HEK293 (cell line): ENCODE measurements around the gene RPS28.
A peak's percentile ranks its signal among the peaks of the same experiment; 100 is the strongest.

Source experiments
- CTCF ChIA-PET: fragments of 350-600 bp; formaldehyde crosslinking; extraction: SDS; loops from one replicate; lab custom pipeline; 2021; ENCODE audit warnings: antibody characterized with exemption; lab: Yijun Ruan, JAX
- POLR2A ChIA-PET: fragments of 300-600 bp; formaldehyde crosslinking; extraction: SDS; loops from one replicate; lab custom pipeline; 2020; ENCODE audit warnings: antibody characterized with exemption, inconsistent platforms; lab: Yijun Ruan, JAX
- H3K27ac ChIP-seq: fragments of 200-500 bp; sonication (Bioruptor generic); 2 replicates; pipeline ENCODE4 v1.5.1; 2014; ENCODE audit warnings: low read depth, low read length, control low read depth, inconsistent platforms; ENCODE audit errors: extremely low read depth
- H3K36me3 ChIP-seq, 2 experiments: fragments of 200-500 bp in 1 of 2; sonication (Bioruptor generic) in 1 of 2; 1 replicate in 1 of 2; 2 replicates in 1 of 2; pipeline ENCODE4 v1.5.1; 2014 to 2017; ENCODE audit warnings: inconsistent platforms in 2 of 2, low read length in 2 of 2; ENCODE audit not compliant: control insufficient read depth in 2 of 2, insufficient read depth in 1 of 2
- H3K4me1 ChIP-seq: fragments of 200-500 bp; sonication (Bioruptor generic); 2 replicates; pipeline ENCODE4 v1.5.1; 2014; ENCODE audit warnings: mild to moderate bottlenecking, low read length, inconsistent platforms; ENCODE audit not compliant: control insufficient read depth, insufficient read depth
- H3K4me3 ChIP-seq: 2 replicates; pipeline ENCODE4 v1.5.1; 2011; ENCODE audit warnings: low read depth, mild to moderate bottlenecking, control low read depth, low read length, moderate library complexity
- H3K9me3 ChIP-seq: fragments of 200-500 bp; sonication (Bioruptor generic); 2 replicates; pipeline ENCODE4 v1.5.1; 2014; ENCODE audit warnings: low read depth, low read length, inconsistent platforms; ENCODE audit not compliant: control insufficient read depth, insufficient read depth
- HOXC10 ChIP-seq: sonication (generic); formaldehyde crosslinking; IDR thresholded peaks from 2 replicates; pipeline ENCODE4 v1.8.1; 2023; ENCODE audit warnings: mild to moderate bottlenecking, missing genetic modification reagents
- IKZF3 ChIP-seq: fragments of 450-650 bp; IDR thresholded peaks from 2 replicates; pipeline ENCODE4 v1.5.0; 2018; ENCODE audit warnings: missing biosample characterization, mild to moderate bottlenecking, missing genetic modification characterization, moderate library complexity
- RBAK ChIP-seq: fragments of 450-650 bp; formaldehyde crosslinking; IDR thresholded peaks from 2 replicates; pipeline ENCODE4 v1.5.1; 2016; ENCODE audit warnings: missing biosample characterization, missing genetic modification characterization
- SCRT1 ChIP-seq: fragments of 450-650 bp; formaldehyde crosslinking; IDR thresholded peaks from 2 replicates; pipeline ENCODE4 v1.5.1; 2016; ENCODE audit warnings: missing biosample characterization, missing genetic modification characterization, borderline replicate concordance
- SP7 ChIP-seq: fragments of 450-650 bp; formaldehyde crosslinking; IDR thresholded peaks from 2 replicates; pipeline ENCODE4 v1.5.1; 2016; ENCODE audit warnings: missing biosample characterization, missing genetic modification characterization
- YY1 ChIP-seq: fragments of 450-650 bp; formaldehyde crosslinking; IDR thresholded peaks from 2 replicates; pipeline ENCODE4 v1.5.1; 2018; ENCODE audit warnings: missing biosample characterization, missing genetic modification characterization
- ZBTB17 ChIP-seq: fragments of 450-650 bp; formaldehyde crosslinking; IDR thresholded peaks from 2 replicates; pipeline ENCODE4 v1.5.1; 2016; ENCODE audit warnings: missing biosample characterization, missing genetic modification characterization
- ZIC2 ChIP-seq: fragments of 450-650 bp; formaldehyde crosslinking; IDR thresholded peaks from 2 replicates; pipeline ENCODE4 v1.5.1; 2016; ENCODE audit warnings: missing biosample characterization, missing genetic modification characterization
- ZNF140 ChIP-seq: fragments of 450-650 bp; formaldehyde crosslinking; IDR thresholded peaks from 2 replicates; pipeline ENCODE4 v1.5.1; 2016; ENCODE audit warnings: missing biosample characterization, missing genetic modification characterization
- ZNF23 ChIP-seq: fragments of 450-650 bp; formaldehyde crosslinking; IDR thresholded peaks from 2 replicates; pipeline ENCODE4 v1.5.1; 2016; ENCODE audit warnings: missing biosample characterization, missing genetic modification characterization, borderline replicate concordance
- ZNF248 ChIP-seq: fragments of 450-650 bp; formaldehyde crosslinking; IDR thresholded peaks from 2 replicates; pipeline ENCODE4 v1.5.1; 2017; ENCODE audit warnings: missing biosample characterization, missing genetic modification characterization
- ZNF266 ChIP-seq: fragments of 450-650 bp; formaldehyde crosslinking; IDR thresholded peaks from 2 replicates; pipeline ENCODE4 v1.5.1; 2016; ENCODE audit warnings: missing biosample characterization, missing genetic modification characterization, low read depth
- ZNF324 ChIP-seq: fragments of 450-650 bp; formaldehyde crosslinking; IDR thresholded peaks from 2 replicates; pipeline ENCODE4 v1.5.1; 2016; ENCODE audit warnings: missing biosample characterization, missing genetic modification characterization
- ZNF600 ChIP-seq: fragments of 450-650 bp; formaldehyde crosslinking; IDR thresholded peaks from 2 replicates; pipeline ENCODE4 v1.5.1; 2016; ENCODE audit warnings: missing biosample characterization, missing genetic modification characterization
- ZNF629 ChIP-seq: fragments of 450-650 bp; formaldehyde crosslinking; IDR thresholded peaks from 2 replicates; pipeline ENCODE4 v1.5.1; 2017; ENCODE audit warnings: missing biosample characterization, missing genetic modification characterization
- ZNF707 ChIP-seq: fragments of 450-650 bp; formaldehyde crosslinking; IDR thresholded peaks from 2 replicates; pipeline ENCODE4 v1.5.1; 2016; ENCODE audit warnings: missing biosample characterization, missing genetic modification characterization
- ZNF777 ChIP-seq: fragments of 450-650 bp; formaldehyde crosslinking; IDR thresholded peaks from 2 replicates; pipeline ENCODE4 v1.5.1; 2017; ENCODE audit warnings: missing biosample characterization, missing genetic modification characterization, borderline replicate concordance
- TF ChIP-seq, protein P1 (sequence below): fragments of 450-650 bp; formaldehyde crosslinking; IDR thresholded peaks from 2 replicates; pipeline ENCODE4 v1.5.1; 2016; ENCODE audit warnings: missing biosample characterization, missing genetic modification characterization
- TF ChIP-seq, protein P2 (sequence below): fragments of 450-650 bp; formaldehyde crosslinking; IDR thresholded peaks from 2 replicates; pipeline ENCODE4 v1.5.1; 2016; ENCODE audit warnings: missing biosample characterization, missing genetic modification characterization
- TF ChIP-seq, protein P3 (sequence below): fragments of 450-650 bp; formaldehyde crosslinking; IDR thresholded peaks from 2 replicates; pipeline ENCODE4 v1.5.1; 2016; ENCODE audit warnings: missing biosample characterization, missing genetic modification characterization
- TF ChIP-seq, protein P4 (sequence below): fragments of 450-650 bp; formaldehyde crosslinking; IDR thresholded peaks from 2 replicates; pipeline ENCODE4 v1.5.1; 2016; ENCODE audit warnings: missing biosample characterization, missing genetic modification characterization
- TF ChIP-seq, protein P5 (sequence below): fragments of 450-650 bp; formaldehyde crosslinking; IDR thresholded peaks from 2 replicates; pipeline ENCODE4 v1.5.1; 2016; ENCODE audit warnings: missing biosample characterization, missing genetic modification characterization
- TF ChIP-seq, protein P6 (sequence below): fragments of 450-650 bp; formaldehyde crosslinking; IDR thresholded peaks from 2 replicates; pipeline ENCODE4 v1.5.1; 2016; ENCODE audit warnings: missing biosample characterization, missing genetic modification characterization

RPS28 gene

DNA sequence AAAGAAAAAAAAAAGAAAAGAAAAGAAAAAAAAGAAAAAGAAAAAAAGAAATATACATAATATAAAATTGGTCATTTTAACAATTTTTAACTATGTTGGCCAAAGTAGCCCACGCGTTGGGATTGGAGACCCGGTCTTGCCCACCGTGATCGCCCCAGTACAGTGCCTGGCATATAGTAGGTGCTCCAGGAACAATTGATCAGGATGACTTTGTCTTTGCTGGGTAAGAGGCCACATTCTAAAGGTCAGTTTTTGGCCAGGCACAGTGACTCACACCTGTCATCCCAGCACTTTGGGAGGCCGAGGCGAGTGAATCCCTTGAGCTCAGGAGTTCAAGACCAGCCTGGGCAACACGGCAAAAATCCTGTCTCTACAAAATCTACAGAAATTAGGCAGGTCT, 38.9 kb downstream of the RPS28 start:
- H3K36me3 ChIP-seq = no peaks in the 10 kb centered on the region
- H3K9me3 ChIP-seq = no peaks in the 10 kb centered on the region
- TF ChIP-seq ZNF248 (tag by site-specific recombination) = no peak
- TF ChIP-seq, protein P1, sequence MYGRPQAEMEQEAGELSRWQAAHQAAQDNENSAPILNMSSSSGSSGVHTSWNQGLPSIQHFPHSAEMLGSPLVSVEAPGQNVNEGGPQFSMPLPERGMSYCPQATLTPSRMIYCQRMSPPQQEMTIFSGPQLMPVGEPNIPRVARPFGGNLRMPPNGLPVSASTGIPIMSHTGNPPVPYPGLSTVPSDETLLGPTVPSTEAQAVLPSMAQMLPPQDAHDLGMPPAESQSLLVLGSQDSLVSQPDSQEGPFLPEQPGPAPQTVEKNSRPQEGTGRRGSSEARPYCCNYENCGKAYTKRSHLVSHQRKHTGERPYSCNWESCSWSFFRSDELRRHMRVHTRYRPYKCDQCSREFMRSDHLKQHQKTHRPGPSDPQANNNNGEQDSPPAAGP (tag by site-specific recombination) = no peak
- TF ChIP-seq, protein P2, sequence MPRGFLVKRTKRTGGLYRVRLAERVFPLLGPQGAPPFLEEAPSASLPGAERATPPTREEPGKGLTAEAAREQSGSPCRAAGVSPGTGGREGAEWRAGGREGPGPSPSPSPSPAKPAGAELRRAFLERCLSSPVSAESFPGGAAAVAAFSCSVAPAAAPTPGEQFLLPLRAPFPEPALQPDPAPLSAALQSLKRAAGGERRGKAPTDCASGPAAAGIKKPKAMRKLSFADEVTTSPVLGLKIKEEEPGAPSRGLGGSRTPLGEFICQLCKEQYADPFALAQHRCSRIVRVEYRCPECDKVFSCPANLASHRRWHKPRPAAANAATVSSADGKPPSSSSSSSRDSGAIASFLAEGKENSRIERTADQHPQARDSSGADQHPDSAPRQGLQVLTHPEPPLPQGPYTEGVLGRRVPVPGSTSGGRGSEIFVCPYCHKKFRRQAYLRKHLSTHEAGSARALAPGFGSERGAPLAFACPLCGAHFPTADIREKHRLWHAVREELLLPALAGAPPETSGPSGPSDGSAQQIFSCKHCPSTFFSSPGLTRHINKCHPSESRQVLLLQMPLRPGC = no peak
- TF ChIP-seq, protein P3, sequence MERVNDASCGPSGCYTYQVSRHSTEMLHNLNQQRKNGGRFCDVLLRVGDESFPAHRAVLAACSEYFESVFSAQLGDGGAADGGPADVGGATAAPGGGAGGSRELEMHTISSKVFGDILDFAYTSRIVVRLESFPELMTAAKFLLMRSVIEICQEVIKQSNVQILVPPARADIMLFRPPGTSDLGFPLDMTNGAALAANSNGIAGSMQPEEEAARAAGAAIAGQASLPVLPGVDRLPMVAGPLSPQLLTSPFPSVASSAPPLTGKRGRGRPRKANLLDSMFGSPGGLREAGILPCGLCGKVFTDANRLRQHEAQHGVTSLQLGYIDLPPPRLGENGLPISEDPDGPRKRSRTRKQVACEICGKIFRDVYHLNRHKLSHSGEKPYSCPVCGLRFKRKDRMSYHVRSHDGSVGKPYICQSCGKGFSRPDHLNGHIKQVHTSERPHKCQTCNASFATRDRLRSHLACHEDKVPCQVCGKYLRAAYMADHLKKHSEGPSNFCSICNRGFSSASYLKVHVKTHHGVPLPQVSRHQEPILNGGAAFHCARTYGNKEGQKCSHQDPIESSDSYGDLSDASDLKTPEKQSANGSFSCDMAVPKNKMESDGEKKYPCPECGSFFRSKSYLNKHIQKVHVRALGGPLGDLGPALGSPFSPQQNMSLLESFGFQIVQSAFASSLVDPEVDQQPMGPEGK = no peak
- TF ChIP-seq, protein P4, sequence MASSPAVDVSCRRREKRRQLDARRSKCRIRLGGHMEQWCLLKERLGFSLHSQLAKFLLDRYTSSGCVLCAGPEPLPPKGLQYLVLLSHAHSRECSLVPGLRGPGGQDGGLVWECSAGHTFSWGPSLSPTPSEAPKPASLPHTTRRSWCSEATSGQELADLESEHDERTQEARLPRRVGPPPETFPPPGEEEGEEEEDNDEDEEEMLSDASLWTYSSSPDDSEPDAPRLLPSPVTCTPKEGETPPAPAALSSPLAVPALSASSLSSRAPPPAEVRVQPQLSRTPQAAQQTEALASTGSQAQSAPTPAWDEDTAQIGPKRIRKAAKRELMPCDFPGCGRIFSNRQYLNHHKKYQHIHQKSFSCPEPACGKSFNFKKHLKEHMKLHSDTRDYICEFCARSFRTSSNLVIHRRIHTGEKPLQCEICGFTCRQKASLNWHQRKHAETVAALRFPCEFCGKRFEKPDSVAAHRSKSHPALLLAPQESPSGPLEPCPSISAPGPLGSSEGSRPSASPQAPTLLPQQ = no peak
- TF ChIP-seq ZNF23 (tag by site-specific recombination) = no peak
- TF ChIP-seq SCRT1 (tag by site-specific recombination) = no peak
- TF ChIP-seq IKZF3 (tag by site-specific recombination) = no peak
- TF ChIP-seq, protein P5, sequence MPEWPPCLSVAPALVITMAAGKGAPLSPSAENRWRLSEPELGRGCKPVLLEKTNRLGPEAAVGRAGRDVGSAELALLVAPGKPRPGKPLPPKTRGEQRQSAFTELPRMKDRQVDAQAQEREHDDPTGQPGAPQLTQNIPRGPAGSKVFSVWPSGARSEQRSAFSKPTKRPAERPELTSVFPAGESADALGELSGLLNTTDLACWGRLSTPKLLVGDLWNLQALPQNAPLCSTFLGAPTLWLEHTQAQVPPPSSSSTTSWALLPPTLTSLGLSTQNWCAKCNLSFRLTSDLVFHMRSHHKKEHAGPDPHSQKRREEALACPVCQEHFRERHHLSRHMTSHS = no peak
- POLR2A ChIA-PET = interaction anchor here (0.6 to 1.3 kb wide), 2 partner anchors 9 to 30 kb away, joined by 6 to 8 read pairs; partner anchors contain the start of gene RAB11B
- peaks cover 12% of the 10 kb centered on the region for H3K4me1 ChIP-seq
- no peak overlapping the region for H3K4me3 ChIP-seq
- CTCF ChIA-PET = interaction anchor here (0.7 kb wide), 1 partner anchor 153 kb away, joined by 3 read pairs; no protein-coding TSS in a partner anchor
- H3K27ac ChIP-seq = no peak overlapping the region

DNA sequence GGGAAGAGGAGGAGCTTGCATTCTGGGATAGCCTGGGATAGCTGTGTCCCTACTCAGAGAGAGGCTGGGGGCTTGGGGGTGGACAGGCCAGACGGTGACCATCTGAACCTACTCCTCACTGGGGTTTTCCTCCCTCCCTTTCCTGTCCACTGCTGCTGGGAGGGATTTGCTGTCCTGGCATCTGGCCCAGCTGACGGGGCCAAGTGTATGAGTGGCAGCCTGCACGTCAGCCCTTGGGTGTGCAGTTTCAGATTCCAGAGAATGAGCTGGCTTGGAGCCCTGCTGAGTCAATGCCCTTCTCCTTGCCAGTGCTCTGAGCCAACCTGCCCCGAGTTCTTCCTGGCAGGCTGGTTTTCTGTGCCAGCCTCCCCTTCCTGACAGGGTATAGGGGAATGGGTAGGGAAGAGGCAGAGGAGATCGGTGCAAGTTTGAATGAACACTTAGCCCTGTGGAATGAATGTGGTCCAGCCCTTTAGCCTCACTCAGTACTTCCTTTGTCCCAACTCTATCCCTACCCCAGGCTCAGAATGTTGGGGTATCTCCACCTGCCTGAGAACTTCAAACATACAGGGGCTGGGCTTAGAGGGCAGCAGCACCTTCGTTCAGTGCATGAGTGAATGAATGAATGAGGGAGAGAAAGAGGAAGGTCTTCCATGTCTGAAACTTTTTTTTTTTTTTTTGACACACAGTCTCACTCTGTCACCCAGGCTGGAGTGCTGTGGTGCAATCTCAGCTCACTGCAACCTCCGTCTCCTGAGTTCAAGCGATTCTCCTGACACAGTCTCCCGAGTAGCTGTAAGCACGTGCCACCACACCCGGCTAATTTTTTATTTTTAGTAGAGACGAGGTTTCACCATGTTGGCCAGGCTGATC, 40.9 kb downstream of the RPS28 start:
- Histone ChIP-seq H3K9me3 (no peaks in the 10 kb centered on the region), H3K4me1 (peaks cover 15% of the 10 kb centered on the region), H3K27ac (no peak overlapping the region), H3K4me3 (no peak overlapping the region), H3K36me3 (no peaks in the 10 kb centered on the region)
- ChIA-PET CTCF (interaction anchor here (0.6 to 2.1 kb wide), 3 partner anchors 9 to 398 kb away, joined by 3 to 12 read pairs (median 3); partner anchors contain the start of gene MARCHF2), POLR2A (interaction anchor here (0.6 to 2.6 kb wide), 7 partner anchors 10 to 151 kb away, joined by 3 to 7 read pairs (median 4); partner anchors contain the start of genes MARCHF2, RAB11B and ZNF414)
- no peak for TF ChIP-seq ZNF266 (tag by site-specific recombination)
- TF ChIP-seq, protein P1 (tag by site-specific recombination) = peak; percentile 26; the same call in 1 of the 2 replicates
- TF ChIP-seq ZNF600 = peak; percentile 97
- TF ChIP-seq YY1 (tag by site-specific recombination) = no peak
- TF ChIP-seq ZNF707 (tag by site-specific recombination) = no peak
- TF ChIP-seq, protein P6, sequence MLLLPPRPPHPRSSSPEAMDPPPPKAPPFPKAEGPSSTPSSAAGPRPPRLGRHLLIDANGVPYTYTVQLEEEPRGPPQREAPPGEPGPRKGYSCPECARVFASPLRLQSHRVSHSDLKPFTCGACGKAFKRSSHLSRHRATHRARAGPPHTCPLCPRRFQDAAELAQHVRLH = no peak
- no peak for TF ChIP-seq ZNF777 (tag by site-specific recombination)
- TF ChIP-seq, protein P4 = peak; percentile 42; the same call in 1 of the 2 replicates
- TF ChIP-seq RBAK (tag by site-specific recombination) = no peak
- TF ChIP-seq ZNF140 (tag by site-specific recombination) = no peak
- 0 out of 2 replicates have a peak, but pooled peaks have one; percentile 25 for TF ChIP-seq ZNF324 (tag by site-specific recombination)
- peak; percentile 79 for TF ChIP-seq ZBTB17 (tag by site-specific recombination)
- no peak for TF ChIP-seq HOXC10 (CRISPR knock-in tag)
- TF ChIP-seq ZIC2 (tag by site-specific recombination) = 0 out of 2 replicates have a peak, but pooled peaks have one; percentile 11
- peak; percentile 70 for TF ChIP-seq ZNF629 (tag by site-specific recombination)
- peak; percentile 44; the same call in 1 of the 2 replicates for TF ChIP-seq SP7
